DOHH2 (cell line): ENCODE measurements around the gene CCNT2.

Experiments used
- CTCF ChIP-seq: fragments of 200-600 bp; sonication (generic); IDR thresholded peaks from one replicate; pipeline ENCODE4 v1.5.1; 2014; ENCODE audit warnings: antibody characterized with exemption, mild to moderate bottlenecking, low read depth, low read length; ENCODE audit not compliant: poor library complexity, severe bottlenecking
- EZH2phosphoT487 ChIP-seq: fragments of 200-600 bp; sonication (generic); IDR thresholded peaks from 2 replicates; pipeline ENCODE4 v1.6.1; 2017; ENCODE audit warnings: borderline replicate concordance, mild to moderate bottlenecking, antibody characterized with exemption, low read length, moderate library complexity, mixed read lengths

DNA sequence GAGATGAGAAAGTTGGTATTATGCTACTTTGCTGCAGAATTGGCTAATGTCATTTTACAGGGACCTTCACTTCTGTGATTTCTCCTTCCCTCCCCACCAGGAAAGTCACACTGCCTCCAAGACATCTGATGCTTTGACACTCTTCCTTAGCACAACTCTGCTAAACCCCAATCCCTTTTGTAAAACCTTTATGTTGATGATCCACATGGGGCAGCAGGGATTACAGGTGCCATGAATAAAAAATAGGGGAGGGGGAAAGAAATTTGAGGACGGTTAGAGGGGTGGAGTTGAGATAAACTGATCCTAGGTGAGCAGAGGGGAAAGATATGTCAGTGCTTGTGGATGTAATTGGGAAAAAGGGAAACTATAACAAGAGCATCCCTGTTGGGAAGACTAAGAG lies 26.4 kb downstream of the CCNT2 start:
- TF ChIP-seq CTCF (no peak), EZH2phosphoT487 (no peak)
